AG04449 (cell line): Measurements from ENCODE around the gene CEP55.
A peak's percentile ranks its signal among the peaks of the same experiment; 100 is the strongest.

ENCODE experiments used
- CTCF ChIA-PET: fragments of 350-600 bp; formaldehyde crosslinking; extraction: SDS; loops from one replicate; lab custom pipeline; 2021; ENCODE audit warnings: antibody characterized with exemption; lab: Yijun Ruan, JAX
- POLR2A ChIA-PET: fragments of 400-600, 350-600 bp; formaldehyde crosslinking; extraction: SDS; loops from one replicate; lab custom pipeline; 2020; ENCODE audit warnings: antibody characterized with exemption, inconsistent platforms; lab: Yijun Ruan, JAX
- DNase-seq: peaks from one replicate; pipeline ENCODE4 v3.0.0-alpha.2; 2010; ENCODE audit warnings: low read depth, low spot score
- H3K4me3 ChIP-seq: 2 replicates; pipeline ENCODE4 v1.5.1; 2011; ENCODE audit warnings: low read depth, mild to moderate bottlenecking, control low read depth, low read length
- TF ChIP-seq, protein P1 (sequence below): IDR thresholded peaks from one replicate; pipeline ENCODE4 v1.5.1; 2011; ENCODE audit warnings: mild to moderate bottlenecking, moderate library complexity, low read length, control low read depth, inconsistent platforms; ENCODE audit not compliant: insufficient read depth; ENCODE audit errors: missing control alignments

Gene CEP55

DNA sequence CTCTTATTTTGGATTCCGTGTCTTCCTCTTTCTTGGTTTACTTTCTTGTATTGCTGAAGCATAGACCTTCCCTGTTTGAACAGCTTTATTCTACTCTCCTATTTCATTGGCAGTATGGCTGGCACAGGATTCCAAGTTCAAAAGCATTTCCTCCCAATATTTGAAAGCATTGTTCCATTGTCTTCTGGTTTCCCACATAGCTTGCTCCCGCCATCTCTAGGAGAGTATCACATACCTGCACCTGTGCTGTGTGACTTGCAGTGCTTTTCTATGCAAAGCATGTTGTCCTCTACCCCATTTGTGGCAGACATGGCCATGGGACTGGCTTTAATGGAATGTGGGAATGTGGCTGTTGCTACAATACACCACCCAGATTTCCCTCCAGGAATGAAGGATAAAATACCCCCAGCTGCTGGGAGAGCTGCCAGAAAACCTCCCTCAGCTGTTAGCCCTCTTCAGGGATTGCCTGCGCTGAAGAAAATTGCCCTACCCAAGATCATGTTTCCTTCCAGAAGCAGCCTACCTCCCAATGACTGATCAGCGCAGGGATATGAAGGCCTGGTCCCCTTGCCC is 7.4 kb upstream of the CEP55 start:
- CTCF ChIA-PET, result interaction anchor here (1.2 to 23.6 kb wide), 6 partner anchors 11 to 409 kb away, joined by 3 to 434 read pairs (median 4); no protein-coding TSS in a partner anchor
- no peak for DNase-seq
- POLR2A ChIA-PET, result no interaction called here

DNA sequence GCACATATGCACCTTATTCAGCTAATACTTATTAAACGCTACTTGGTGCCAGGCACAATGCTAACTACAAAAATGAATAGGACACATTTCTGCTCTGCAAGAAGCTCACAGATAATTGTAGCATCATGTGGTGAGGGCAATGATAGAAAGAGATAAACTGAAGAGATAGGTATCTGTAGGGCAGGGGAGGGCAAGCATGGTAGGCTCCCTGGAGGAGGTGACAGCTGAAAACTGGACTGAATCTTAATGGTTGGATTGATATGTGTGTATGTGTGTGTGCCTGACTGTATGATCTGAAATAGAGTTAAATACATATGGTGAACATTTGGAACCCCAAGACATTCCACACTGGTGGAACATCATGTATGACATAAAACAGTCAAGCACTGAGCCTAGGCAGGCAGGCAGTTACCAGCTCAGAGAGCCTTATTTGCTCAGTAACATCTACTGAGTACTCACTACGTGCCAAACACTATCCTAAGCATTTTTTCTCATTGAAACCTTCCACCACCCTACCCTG is 4.8 kb upstream of the CEP55 start:
- TF ChIP-seq, protein P1, sequence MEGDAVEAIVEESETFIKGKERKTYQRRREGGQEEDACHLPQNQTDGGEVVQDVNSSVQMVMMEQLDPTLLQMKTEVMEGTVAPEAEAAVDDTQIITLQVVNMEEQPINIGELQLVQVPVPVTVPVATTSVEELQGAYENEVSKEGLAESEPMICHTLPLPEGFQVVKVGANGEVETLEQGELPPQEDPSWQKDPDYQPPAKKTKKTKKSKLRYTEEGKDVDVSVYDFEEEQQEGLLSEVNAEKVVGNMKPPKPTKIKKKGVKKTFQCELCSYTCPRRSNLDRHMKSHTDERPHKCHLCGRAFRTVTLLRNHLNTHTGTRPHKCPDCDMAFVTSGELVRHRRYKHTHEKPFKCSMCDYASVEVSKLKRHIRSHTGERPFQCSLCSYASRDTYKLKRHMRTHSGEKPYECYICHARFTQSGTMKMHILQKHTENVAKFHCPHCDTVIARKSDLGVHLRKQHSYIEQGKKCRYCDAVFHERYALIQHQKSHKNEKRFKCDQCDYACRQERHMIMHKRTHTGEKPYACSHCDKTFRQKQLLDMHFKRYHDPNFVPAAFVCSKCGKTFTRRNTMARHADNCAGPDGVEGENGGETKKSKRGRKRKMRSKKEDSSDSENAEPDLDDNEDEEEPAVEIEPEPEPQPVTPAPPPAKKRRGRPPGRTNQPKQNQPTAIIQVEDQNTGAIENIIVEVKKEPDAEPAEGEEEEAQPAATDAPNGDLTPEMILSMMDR, result no peak
- POLR2A ChIA-PET, result no interaction called here
- CTCF ChIA-PET, result interaction anchor here (0.8 to 23.6 kb wide), 6 partner anchors 9 to 412 kb away, joined by 3 to 434 read pairs (median 5); partner anchors contain the start of gene MYOF
- DNase-seq, result no peak
- no peak overlapping the region for H3K4me3 ChIP-seq

More for the DNA sequence above, 7.4 kb upstream of the CEP55 start:
- H3K4me3 ChIP-seq, result no peak overlapping the region
- TF ChIP-seq, protein P1, result no peak

DNA sequence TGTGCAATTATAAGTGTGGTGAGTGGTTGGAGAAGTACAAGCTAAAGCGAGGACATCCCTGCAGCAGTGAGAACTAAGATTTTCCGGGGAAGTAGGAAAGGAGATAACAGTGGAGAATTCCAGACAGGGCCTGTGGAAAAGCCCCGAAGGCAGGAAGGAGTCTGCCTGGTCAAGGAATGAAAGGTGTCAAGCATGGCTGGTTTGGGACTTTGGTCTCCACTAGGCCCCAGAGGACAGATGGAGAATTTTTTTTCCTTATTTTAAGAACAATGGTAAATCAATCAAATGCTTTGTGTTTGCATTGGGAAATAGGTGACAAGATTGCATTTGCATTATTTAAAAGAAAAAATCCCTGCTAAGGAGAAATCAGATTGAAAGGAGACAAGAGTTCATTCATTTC is 3.2 kb upstream of the CEP55 start:
- POLR2A ChIA-PET, result no interaction called here
- no peak for DNase-seq
- TF ChIP-seq, protein P1, result no peak
- no peak overlapping the region for H3K4me3 ChIP-seq
- CTCF ChIA-PET, result interaction anchor here (2.8 to 23.6 kb wide), 2 partner anchors 10 to 112 kb away, joined by 17 to 434 read pairs; partner anchors contain the start of gene MYOF

DNA sequence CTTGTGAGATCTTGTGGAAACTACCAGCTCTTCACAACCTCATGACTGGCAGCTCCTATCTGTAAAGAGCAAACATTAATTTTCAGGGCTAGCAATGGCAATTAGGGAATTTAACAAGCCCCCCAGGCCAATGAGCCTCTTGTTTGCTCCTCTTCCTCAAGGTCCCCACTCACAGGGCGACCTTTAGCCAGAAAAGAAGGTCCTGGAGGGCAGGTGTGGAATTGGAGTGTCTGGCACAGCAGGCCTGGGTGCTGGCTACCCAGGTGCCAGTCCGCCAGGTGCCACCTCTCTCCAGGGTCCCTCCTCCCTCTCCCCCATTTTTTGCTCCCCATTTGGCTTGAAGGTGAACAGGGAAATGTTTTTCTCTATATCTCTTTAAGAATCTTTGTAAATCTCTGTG is 1.9 kb upstream of the CEP55 start:
- H3K4me3 ChIP-seq, result no peak overlapping the region
- TF ChIP-seq, protein P1, result no peak
- DNase-seq, result no peak
- ChIA-PET CTCF (interaction anchor here (0.8 to 2.4 kb wide), 9 partner anchors 8 to 415 kb away, joined by 3 to 10 read pairs (median 4); partner anchors contain the start of gene MYOF), POLR2A (no interaction called here)

DNA sequence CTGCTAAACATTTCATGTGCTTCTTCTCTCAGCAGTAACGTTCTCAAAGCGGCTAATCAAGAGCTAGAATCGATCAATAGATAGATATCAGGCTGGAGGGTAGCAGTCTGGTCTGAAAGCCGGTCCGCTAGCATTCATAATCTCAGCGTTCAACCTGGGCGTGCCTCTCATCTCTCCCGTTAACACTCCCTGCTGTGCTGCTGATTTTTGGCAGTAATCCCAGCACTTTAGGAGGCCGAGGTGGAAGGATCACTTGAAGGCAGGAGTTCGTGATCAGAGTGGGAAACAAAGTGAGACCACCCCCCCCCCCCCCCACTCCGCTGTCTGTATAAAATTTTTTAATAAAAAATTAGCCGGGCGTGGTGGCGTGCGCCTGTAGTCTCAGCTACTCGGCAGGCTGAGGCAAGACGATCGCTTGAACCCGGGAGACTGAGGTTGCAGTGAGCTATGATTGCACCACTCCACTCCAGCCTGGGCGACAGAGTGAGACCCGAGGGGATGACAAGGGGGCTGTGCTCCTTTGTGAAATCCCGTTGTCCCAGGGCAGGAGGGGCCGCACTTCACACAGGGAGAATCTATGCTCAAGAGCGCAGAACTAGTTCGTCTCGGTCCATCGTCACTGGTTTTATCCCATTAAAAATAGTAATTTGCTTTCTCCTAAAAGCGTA is 624 bp upstream of the CEP55 start:
- TF ChIP-seq, protein P1, result no peak
- peak overlapping the region; percentile 76 for H3K4me3 ChIP-seq
- ChIA-PET CTCF (interaction anchor here (0.7 to 2.4 kb wide), 11 partner anchors 8 to 416 kb away, joined by 3 to 10 read pairs (median 4); no protein-coding TSS in a partner anchor), POLR2A (interaction anchor here (0.6 to 1.6 kb wide), 6 partner anchors 13 to 419 kb away, joined by 3 to 9 read pairs (median 3); partner anchors contain the start of gene MYOF)
- DNase-seq, result no peak

DNA sequence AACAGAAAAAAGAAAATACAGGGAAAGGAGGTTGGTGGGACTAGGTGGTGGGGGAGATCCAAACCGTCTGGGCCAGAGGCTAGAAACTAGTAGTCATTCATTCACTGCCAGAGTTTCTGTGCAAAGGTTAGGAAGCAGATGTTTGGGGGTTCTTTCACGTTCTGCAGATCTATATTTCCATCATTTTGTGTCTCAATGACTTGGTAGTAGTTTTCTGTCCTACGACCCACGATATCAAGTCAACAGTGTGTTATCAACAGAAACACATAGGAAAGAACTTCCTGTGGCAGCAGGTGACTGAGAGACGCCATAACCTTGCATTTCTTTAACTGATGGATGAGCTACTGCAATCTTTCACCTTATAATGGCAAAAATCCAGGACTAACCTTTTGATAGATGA is 1.8 kb downstream of the CEP55 start:
- DNase-seq, result no peak
- POLR2A ChIA-PET, result no interaction called here
- TF ChIP-seq, protein P1, result no peak
- CTCF ChIA-PET, result interaction anchor here (2.6 kb wide), 1 partner anchor 13 kb away, joined by 9 read pairs; no protein-coding TSS in a partner anchor
- no peak overlapping the region for H3K4me3 ChIP-seq
